ENCODE measurements around the gene PPID. TPM values are rescaled to one million over a fixed set of nuclear protein-coding genes. Genes with fewer than 3 reads are reported as not detected.

Gene PPID
- total and polyA plus RNA-seq, 9 of the 15 experiments (the other 6 are each of a cell fraction or from before 2014, with no cell fraction given): 46.5 to 160 (median 98.6) TPM

GRCh38 chr4:158722917-158723793, at the start of gene PPID (continued):
- TF ChIP-seq E2F8 (IDR thresholded peaks at IDR 0.05; ENCODE audit: low read depth, partially characterized antibody): peak; percentile 91
- peak; percentile 44 for TF ChIP-seq FOSL1 (tag; conservative IDR thresholded peaks at IDR 0.05)
- no peak for TF ChIP-seq NR2C1 (IDR thresholded peaks at IDR 0.05)
- peak; percentile 44; the same call in 1 of the 2 replicates for TF ChIP-seq NR2C1 (tag; IDR thresholded peaks at IDR 0.05)
- TF ChIP-seq PHF8 (IDR thresholded peaks at IDR 0.05; ENCODE audit: borderline replicate concordance, low read length): peak; percentile 83
- TF ChIP-seq, protein P1, sequence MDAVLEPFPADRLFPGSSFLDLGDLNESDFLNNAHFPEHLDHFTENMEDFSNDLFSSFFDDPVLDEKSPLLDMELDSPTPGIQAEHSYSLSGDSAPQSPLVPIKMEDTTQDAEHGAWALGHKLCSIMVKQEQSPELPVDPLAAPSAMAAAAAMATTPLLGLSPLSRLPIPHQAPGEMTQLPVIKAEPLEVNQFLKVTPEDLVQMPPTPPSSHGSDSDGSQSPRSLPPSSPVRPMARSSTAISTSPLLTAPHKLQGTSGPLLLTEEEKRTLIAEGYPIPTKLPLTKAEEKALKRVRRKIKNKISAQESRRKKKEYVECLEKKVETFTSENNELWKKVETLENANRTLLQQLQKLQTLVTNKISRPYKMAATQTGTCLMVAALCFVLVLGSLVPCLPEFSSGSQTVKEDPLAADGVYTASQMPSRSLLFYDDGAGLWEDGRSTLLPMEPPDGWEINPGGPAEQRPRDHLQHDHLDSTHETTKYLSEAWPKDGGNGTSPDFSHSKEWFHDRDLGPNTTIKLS (IDR thresholded peaks at IDR 0.05; ENCODE audit: borderline replicate concordance, low read depth): peak; percentile 55; the same call in 1 of the 2 replicates
- TF ChIP-seq, protein P2, sequence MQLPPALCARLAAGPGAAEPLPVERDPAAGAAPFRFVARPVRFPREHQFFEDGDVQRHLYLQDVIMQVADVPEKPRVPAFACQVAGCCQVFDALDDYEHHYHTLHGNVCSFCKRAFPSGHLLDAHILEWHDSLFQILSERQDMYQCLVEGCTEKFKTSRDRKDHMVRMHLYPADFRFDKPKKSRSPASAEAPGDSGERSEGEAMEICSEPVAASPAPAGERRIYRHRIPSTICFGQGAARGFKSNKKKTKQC (CRISPR knock-in tag; IDR thresholded peaks at IDR 0.05): peak; percentile 41; the same call in 1 of the 2 replicates
- no peak for TF ChIP-seq ZBTB7A (IDR thresholded peaks at IDR 0.05; ENCODE audit: borderline replicate concordance, control insufficient read depth, low read depth, low read length)
- peak; percentile 83 for TF ChIP-seq NCOA1 (IDR thresholded peaks at IDR 0.05; ENCODE audit: low read depth)
- peak; percentile 94 for TF ChIP-seq ELF2 (CRISPR knock-in tag; IDR thresholded peaks at IDR 0.05)
- peak; percentile 31; the same call in 1 of the 2 replicates for TF ChIP-seq ESRRA (IDR thresholded peaks at IDR 0.05; ENCODE audit: borderline replicate concordance, low read depth)
- TF ChIP-seq POLR2AphosphoS5 (IDR thresholded peaks at IDR 0.05; ENCODE audit: control insufficient read depth, insufficient read depth, low read depth, low read length): peak; percentile 75
- TF ChIP-seq NRF1 (conservative IDR thresholded peaks at IDR 0.05 in 1 of 2, IDR thresholded peaks at IDR 0.05 in 1 of 2): peak; percentile 57 to 63
- TF ChIP-seq RB1 (IDR thresholded peaks at IDR 0.05; ENCODE audit: low read depth): 0 out of 2 replicates have a peak, but pooled peaks have one; percentile 24
- TF ChIP-seq HMGN3 (IDR thresholded peaks at IDR 0.05; ENCODE audit: borderline replicate concordance, extremely low read depth, insufficient read length, low read depth, low read length): peak; percentile 36
- TF ChIP-seq ZNF584 (CRISPR knock-in tag; IDR thresholded peaks at IDR 0.05; ENCODE audit: low read depth): no peak
- TF ChIP-seq ETV6 (IDR thresholded peaks at IDR 0.05; ENCODE audit: borderline replicate concordance in 1 of 2, low read depth in 2 of 2, low read length in 1 of 2): peak; percentile 76 to 78; a peak in 2 of 4 replicates
- TF ChIP-seq ETV6 (CRISPR knock-in tag; IDR thresholded peaks at IDR 0.05; ENCODE audit: borderline replicate concordance): no peak
- TF ChIP-seq CREBBP (IDR thresholded peaks at IDR 0.05; ENCODE audit: low read depth, low read length): no peak
- no peak for TF ChIP-seq ZFP1 (CRISPR knock-in tag; IDR thresholded peaks at IDR 0.05)
- peak; percentile 93; the same call in 1 of the 2 replicates for TF ChIP-seq LCOR (CRISPR knock-in tag; IDR thresholded peaks at IDR 0.05)
- no peak for TF ChIP-seq RFX1 (IDR thresholded peaks at IDR 0.05)
- TF ChIP-seq NR1H2 (CRISPR knock-in tag; IDR thresholded peaks at IDR 0.05): 0 out of 2 replicates have a peak, but pooled peaks have one; percentile 22
